PC-9 (cell line): ENCODE data around the gene GPR146. TPM values are rescaled to one million over a fixed set of nuclear protein-coding genes. Genes with fewer than 3 reads are reported as not detected.
"Not testable (repeated sequence)": the region's sequence is repeated elsewhere in the genome, so short reads cannot be mapped to it uniquely, and the experiment has no call there.

Source experiments
- BruUV-seq: library from RNA; stranded (reverse); fragments of 400-500 nt; replicated peaks from 2 replicates; lab custom pipeline; 2021; lab: Mats Ljungman, UMichigan
- CTCF ChIA-PET: fragments of 300-600 bp; sonication (Branson Sonifier 250); formaldehyde crosslinking; loops from one replicate; lab custom pipeline; 2022; ENCODE audit warnings: antibody characterized with exemption; lab: Charles Lee
- POLR2A ChIA-PET: fragments of 300-600 bp; sonication (Branson Sonifier 250); formaldehyde crosslinking; loops from one replicate; lab custom pipeline; 2022; ENCODE audit warnings: antibody characterized with exemption; ENCODE audit not compliant: unreplicated experiment; lab: Charles Lee
- DNase-seq, 2 experiments: peaks; one replicate each; pipeline versions ENCODE4 v3.0.0 to v3.0.0-alpha.2; 2015 to 2022; ENCODE audit warnings: mixed read lengths in 1 of 2
- H2AFZ ChIP-seq: fragments of 200-600 bp; sonication (generic); 2 replicates; pipeline ENCODE4 v1.8.1; 2017; ENCODE audit warnings: antibody characterized with exemption
- H3F3A ChIP-seq: fragments of 200-600 bp; sonication (generic); 2 replicates; pipeline ENCODE4 v1.8.1; 2017; ENCODE audit warnings: antibody characterized with exemption, mild to moderate bottlenecking, low read depth; ENCODE audit not compliant: insufficient read depth
- H3K27ac ChIP-seq: fragments of 200-600 bp; sonication (generic); 2 replicates; pipeline ENCODE4 v1.6.1; 2016; ENCODE audit warnings: mixed run types
- H3K27me3 ChIP-seq: fragments of 200-600 bp; sonication (generic); 2 replicates; pipeline ENCODE4 v1.6.1; 2016; ENCODE audit warnings: low read depth, mixed run types; ENCODE audit not compliant: insufficient read depth
- H3K36me3 ChIP-seq: fragments of 200-600 bp; sonication (generic); 2 replicates; pipeline ENCODE4 v1.6.1; 2016; ENCODE audit warnings: low read depth, mixed run types
- H3K4me1 ChIP-seq: fragments of 200-600 bp; sonication (generic); replicated peaks from 2 replicates; pipeline ENCODE4 v1.6.1; 2016; ENCODE audit warnings: mixed run types; ENCODE audit not compliant: insufficient read depth
- H3K4me2 ChIP-seq: fragments of 200-600 bp; sonication (generic); 2 replicates; pipeline ENCODE4 v1.6.1; 2017; ENCODE audit warnings: mixed run types
- H3K4me3 ChIP-seq: fragments of 200-600 bp; sonication (generic); 2 replicates; pipeline ENCODE4 v1.6.1; 2016; ENCODE audit warnings: mixed run types
- H3K79me2 ChIP-seq: fragments of 200-600 bp; sonication (generic); 2 replicates; pipeline ENCODE4 v1.6.1; 2017; ENCODE audit warnings: low read depth, mixed run types
- H3K9me2 ChIP-seq: fragments of 200-600 bp; sonication (generic); 2 replicates; pipeline ENCODE4 v1.8.1; 2017; ENCODE audit warnings: mild to moderate bottlenecking; ENCODE audit not compliant: insufficient read depth
- H3K9me3 ChIP-seq: fragments of 200-600 bp; sonication (generic); 2 replicates; pipeline ENCODE4 v1.8.1; 2016; ENCODE audit warnings: low read depth; ENCODE audit not compliant: insufficient read depth
- H4K20me1 ChIP-seq: fragments of 200-600 bp; sonication (generic); 2 replicates; pipeline ENCODE4 v1.8.1; 2017; ENCODE audit not compliant: insufficient read depth
- CTCF ChIP-seq: fragments of 200-600 bp; sonication (generic); conservative IDR thresholded peaks from 2 replicates; pipeline ENCODE4 v1.6.1; 2017; ENCODE audit warnings: mixed run types, antibody characterized with exemption, mild to moderate bottlenecking, moderate library complexity
- EZH2 ChIP-seq: fragments of 200-600 bp; sonication (generic); IDR thresholded peaks from 2 replicates; pipeline ENCODE4 v1.8.0; 2017; ENCODE audit warnings: antibody characterized with exemption, low read depth
- intact Hi-C: fragments of 100-400 bp; cut with micrococcal nuclease; formaldehyde crosslinking; loops from one replicate; pipeline ENCODE4 v1.10.0; 2022; ENCODE audit not compliant: unreplicated experiment
- total RNA-seq: library from RNA; stranded (reverse); gene quantifications from 2 replicates; pipeline ENCODE4 v1.2.3, GENCODE V29; 2021

Gene GPR146
- total RNA-seq, 1 experiment from 2014 or later, result 3.4 TPM

GRCh38 chr7:1033546-1034145 is 10.7 kb upstream of the GPR146 start:
- DNase-seq, result no peak
- H3K4me3 ChIP-seq, result no peak overlapping the region
- intact Hi-C loops, result no loop called here
- H3K27ac ChIP-seq, result no peak overlapping the region
- ChIA-PET CTCF (no interaction called here), POLR2A (no interaction called here)
- H3K79me2 ChIP-seq, result no peaks in the 10 kb centered on the region
- no peaks in the 10 kb centered on the region for H3K9me3 ChIP-seq
- H3K36me3 ChIP-seq, result no peaks in the 10 kb centered on the region
- H3K4me1 ChIP-seq, result peaks cover 9% of the 10 kb centered on the region
- no peak overlapping the region for H2AFZ ChIP-seq
- TF ChIP-seq CTCF, result no peak
- TF ChIP-seq EZH2, result no peak
- H3K27me3 ChIP-seq, result no peaks in the 10 kb centered on the region
- no peak overlapping the region for H3K4me2 ChIP-seq
- no peaks in the 10 kb centered on the region for H3K9me2 ChIP-seq
- 0 out of 2 replicates have a peak, but pooled peaks cover 13% of the 10 kb centered on the region for H3F3A ChIP-seq
- BruUV-seq, result no TSS peak
- no peaks in the 10 kb centered on the region for H4K20me1 ChIP-seq

- H3K36me3 ChIP-seq, POLR2A ChIA-PET, H4K20me1 ChIP-seq, H3K4me1 ChIP-seq, DNase-seq, H3K9me3 ChIP-seq, H3K9me2 ChIP-seq, intact Hi-C loops, H3K79me2 ChIP-seq, H2AFZ ChIP-seq, CTCF ChIA-PET, H3K27ac ChIP-seq, H3K27me3 ChIP-seq, H3F3A ChIP-seq, BruUV-seq, H3K4me3 ChIP-seq, H3K4me2 ChIP-seq: not testable (repeated sequence)
Measured at GRCh38 chr7:1034769-1035168, 9.6 kb upstream of the GPR146 start.

- H4K20me1 ChIP-seq, H3K36me3 ChIP-seq, H3K4me1 ChIP-seq, H3K27ac ChIP-seq, H3K9me2 ChIP-seq, intact Hi-C loops, H3K9me3 ChIP-seq, H3K4me3 ChIP-seq, H3K79me2 ChIP-seq, DNase-seq, H3K27me3 ChIP-seq, POLR2A ChIA-PET, H3K4me2 ChIP-seq, H2AFZ ChIP-seq, CTCF ChIA-PET, BruUV-seq, H3F3A ChIP-seq: not testable (repeated sequence)
Measured at GRCh38 chr7:1036164-1036928, 8.0 kb upstream of the GPR146 start.

DNA sequence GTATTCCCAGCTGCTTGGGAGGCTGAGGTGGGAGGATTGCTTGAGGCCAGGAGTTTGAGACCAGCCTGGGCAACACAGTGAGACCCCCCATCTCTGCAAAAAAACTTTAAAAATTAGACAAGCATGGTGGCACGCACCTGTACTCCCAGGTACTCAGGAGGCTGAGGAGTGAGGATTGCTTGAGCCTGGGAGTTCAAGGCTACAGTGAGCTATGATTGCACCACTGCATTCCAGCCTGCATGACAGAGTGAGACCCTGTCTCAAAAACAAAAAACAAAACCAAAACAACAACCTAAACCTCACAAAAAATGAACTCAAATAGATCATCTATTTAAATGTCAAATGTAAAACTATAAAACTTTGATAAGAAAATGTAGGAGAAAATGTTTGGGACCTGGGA is 4.1 kb upstream of the GPR146 start:
- Histone ChIP-seq H3K4me1 (peaks cover 21% of the 10 kb centered on the region), H3F3A (peaks cover 31% of the 10 kb centered on the region), H3K79me2 (peaks cover 24% of the 10 kb centered on the region)
- intact Hi-C loops, DNase-seq, H3K4me3 ChIP-seq, BruUV-seq, H3K9me3 ChIP-seq, H2AFZ ChIP-seq, H4K20me1 ChIP-seq, H3K36me3 ChIP-seq, POLR2A ChIA-PET, H3K27me3 ChIP-seq, CTCF ChIA-PET, H3K9me2 ChIP-seq, H3K27ac ChIP-seq, H3K4me2 ChIP-seq: not testable (repeated sequence)
